Activated CD4-positive, alpha-beta T cell treated with anti-CD3 and anti-CD28 coated beads, Interleukin-2, Interleukin-4, amounts not matched to agents 100 ng/mL and 50 ng/mL, durations not matched to agents 16 hours and 8 hours (primary cell): Measurements from ENCODE around the gene SACS.
"Not testable (repeated sequence)": the region's sequence is repeated elsewhere in the genome, so short reads cannot be mapped to it uniquely, and the experiment has no call there.

Experiments
- DNase-seq: peaks from one replicate; pipeline ENCODE4 v3.0.0-alpha.2; 2020; ENCODE audit warnings: low spot score

SACS gene

DNA sequence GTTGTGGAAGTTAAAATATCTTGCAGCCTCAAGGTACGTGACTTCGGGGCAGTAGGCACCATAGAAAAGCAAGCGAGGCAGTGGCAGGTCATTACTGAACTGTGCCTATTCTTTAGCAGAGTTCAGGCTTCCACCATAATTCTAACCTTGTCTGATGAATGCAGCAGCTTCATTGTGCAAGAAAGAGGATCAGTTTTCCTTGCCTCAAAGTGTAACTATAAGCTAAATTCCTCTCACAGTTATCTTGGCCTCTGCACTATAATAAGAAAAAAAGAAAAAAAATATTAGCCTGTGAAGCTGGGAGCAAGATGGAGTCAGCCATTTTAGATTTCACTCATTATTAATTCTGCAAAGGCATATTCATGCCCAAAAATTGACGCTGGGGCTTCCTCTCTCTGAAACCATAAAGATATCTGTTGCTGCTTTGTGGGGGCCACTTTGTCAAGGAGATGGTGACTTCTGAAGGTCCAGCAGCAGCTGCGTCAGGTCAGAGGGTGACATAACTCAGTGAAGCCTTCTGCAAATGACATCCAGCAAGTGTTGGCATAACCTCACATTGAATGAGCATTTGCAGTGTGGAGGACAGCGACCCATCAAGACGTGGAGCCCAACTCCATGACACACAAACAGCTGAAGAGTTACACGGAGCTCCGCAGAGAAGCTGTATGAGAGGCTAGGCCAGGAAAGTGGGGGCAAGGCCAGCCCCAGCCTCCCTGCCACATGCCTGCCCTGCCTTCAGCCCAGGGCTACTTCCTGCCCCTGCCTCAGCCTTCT, 23.1 kb upstream of the SACS start:
- no peak for DNase-seq

DNA sequence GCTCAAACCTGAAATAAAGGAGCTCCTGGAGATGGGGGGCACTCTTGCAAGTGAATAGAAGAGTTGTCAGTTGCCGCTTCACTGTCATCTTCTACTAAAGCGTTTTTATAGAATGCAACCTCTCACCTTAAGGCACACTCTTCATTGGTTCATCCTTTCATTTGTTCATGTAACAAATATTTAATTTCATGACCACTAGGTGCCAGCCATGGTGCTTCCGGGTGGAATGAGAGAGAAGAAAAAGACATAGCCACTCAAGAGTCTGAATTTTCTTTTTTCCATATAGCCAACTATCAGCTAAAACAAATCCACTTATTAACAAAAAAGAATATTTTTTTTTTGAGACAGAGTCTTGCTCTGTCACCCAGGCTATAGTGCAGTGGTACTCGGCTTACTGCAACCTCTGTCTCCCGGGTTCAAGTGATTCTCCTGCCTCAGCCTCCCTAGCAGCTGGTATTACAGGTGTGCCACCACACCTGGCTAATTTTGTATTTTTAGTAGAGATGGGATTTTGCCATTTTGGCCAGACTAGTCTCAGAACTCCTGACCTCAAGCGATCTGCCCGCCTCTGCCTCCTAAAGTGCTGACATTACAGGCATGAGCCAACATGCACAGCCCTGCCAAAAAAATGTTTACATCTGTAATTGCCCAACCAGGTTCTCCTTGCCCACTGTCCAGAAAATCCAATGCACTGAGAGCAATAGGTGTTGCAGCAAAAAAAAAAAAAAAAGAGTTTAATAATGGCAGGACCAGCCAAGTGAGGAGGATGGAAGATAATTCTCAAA, 22.1 kb upstream of the SACS start:
- no peak for DNase-seq

DNA sequence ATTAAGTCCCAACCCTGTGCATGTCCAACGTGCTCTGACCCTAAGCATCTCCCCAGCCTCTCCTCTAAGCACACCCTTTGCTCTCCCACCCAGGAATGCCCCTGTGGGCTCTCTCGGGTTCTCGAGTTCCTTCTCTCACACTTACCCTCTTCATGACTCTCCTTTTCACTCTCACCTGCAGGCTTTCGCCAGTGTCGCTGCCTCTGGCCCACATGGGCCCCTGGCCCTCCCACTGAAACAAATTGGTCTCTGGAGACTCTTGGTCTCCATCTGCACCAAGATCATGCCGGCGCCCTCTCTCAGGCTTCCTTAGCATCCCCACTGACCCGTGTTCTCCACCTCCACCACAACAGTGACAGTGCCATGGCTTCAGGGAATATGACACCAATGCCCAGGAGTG, 19.6 kb upstream of the SACS start:
- DNase-seq, result no peak

DNA sequence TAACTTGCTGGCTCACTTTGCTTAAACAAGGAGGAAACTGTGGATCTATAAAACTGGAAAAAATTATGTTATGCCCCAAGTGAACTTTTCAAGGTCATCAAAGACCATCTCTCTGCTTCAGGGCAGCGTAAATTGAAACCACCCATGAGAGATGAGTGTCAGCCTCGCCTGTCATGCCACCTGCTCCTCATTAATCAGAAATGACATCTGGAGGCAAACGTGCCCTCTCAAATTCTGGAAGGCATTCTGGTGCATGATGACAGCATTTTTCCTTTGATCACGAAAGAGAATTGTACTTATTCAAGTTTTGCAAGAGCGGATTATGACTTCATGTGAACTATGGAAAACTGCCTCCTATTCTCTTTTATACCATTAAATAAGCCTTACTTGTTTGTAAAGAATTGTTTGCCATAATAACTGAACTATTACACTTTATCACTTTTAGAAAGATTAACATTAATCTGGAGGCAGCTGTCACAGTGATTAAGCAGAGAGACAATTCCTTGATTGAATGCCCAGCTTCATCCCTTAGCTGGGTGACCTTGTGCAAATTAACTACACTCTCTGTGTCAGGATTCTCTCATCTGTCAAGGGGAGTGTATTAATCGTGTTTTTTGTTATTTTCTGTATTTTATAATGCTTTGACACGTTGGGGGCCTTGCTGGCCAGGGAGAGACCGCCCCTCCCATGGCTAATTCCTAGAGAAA, 17.0 kb upstream of the SACS start:
- no peak for DNase-seq

DNA sequence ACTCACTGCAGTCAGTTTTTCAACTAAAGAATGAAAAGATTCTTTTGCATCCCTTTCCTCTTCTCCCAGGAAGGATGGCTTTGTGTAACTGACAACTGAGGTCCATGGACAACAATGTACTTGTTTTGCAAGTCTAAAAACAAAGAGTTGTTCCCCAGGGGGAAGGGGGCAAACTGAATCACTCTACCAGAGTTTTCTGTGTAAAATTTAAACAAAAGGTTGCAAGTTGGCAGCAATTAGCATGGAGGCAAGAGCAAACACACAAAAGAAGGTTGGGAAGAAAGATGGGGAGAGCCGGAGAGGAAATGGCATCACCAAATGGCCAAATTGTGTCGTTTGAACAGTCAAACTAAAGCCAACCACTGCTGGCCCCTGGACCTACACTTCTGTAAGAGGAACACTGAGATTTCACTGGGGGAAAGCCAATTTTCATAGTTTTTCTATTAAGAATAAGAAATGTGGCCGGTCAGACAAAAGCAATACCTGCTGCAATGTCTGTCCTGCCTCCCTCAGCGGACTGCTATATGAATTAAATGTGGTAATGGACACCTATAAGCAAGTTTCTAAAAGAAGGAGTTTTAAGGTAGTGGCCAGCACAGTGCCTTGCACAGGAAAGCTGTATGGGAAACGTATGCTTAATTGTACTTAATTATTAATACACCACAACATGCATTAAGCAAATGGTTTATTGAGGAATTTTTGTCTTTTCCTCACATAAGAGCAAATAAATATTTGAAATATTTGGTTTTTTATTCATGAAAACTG, 16.1 kb upstream of the SACS start:
- DNase-seq, result no peak

DNA sequence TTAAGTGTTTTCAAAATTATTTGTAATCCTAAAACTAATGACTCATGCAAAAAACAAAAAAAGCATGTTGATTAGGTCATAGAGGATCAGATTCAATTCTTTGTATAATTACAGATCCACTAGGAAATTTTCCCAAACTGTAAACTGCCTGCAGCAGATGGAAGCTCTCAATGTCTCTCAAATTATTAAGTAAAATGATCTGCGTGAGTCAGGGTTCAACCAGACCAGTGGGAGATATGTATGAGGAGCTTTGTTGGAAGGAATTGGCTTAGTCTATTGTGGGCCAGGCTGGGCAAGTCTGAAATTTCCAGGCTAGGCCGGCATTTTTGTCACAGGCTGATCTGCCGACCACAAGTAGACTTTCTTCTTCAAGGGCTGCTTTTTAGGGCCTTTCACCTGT, 14.4 kb upstream of the SACS start:
- no peak for DNase-seq

DNA sequence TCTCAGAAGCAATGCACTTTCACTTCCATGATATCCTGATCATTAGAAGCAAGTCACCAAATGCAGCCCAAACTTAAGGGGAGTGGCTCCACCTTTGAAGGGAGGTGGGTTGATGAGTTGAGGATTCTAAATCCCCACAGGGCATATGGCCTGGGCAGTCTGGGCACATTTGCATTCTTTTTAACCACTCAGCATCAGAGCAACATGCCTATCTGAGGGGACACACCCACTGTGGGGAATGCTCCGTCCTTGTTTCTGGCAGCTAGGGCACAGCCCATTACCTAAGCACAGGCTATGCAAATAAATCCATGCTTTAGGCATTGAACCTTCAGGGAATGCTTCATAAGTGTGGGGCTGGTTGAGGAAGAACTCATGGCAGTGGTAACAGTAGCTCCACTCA, 12.3 kb upstream of the SACS start:
- no peak for DNase-seq

DNA sequence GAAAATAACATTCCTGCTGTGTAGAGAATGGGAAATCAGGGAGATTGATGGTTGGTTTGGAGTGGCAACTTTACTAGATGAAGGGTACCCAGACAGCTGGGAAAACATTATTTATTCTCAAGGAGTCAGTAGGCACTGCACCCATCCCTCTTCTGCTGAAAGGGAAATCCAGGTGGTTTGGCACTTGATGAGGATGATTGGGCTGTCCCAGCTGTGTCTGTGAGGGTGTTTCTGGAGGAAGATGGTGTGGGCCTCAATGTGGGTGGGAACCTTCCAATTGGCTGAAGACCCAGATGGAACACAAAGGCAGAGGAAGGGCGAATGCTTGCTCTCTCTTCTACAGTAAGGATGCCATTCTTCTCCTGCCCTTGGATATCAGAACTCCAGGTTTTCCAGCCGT, 10.4 kb upstream of the SACS start:
- DNase-seq, result no peak

DNA sequence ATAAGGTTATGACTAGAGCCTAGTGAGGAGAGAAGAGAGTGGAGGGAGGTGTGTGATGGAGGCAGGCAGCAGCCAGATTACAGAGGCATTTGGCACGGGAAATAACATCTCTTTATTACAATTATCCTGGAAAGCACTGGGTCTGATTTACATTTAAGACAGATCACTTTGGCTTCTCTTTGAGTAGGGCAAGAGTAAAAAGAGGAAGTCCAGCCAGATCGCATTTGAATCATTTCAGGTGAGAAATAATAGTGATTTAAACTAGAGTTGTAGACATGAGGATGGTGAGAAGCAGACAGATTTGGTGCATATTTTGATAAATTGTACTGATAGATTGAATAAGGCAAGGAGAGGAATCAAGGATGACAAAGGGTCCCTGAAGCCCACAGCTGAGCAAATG, 9.6 kb upstream of the SACS start:
- no peak for DNase-seq

DNA sequence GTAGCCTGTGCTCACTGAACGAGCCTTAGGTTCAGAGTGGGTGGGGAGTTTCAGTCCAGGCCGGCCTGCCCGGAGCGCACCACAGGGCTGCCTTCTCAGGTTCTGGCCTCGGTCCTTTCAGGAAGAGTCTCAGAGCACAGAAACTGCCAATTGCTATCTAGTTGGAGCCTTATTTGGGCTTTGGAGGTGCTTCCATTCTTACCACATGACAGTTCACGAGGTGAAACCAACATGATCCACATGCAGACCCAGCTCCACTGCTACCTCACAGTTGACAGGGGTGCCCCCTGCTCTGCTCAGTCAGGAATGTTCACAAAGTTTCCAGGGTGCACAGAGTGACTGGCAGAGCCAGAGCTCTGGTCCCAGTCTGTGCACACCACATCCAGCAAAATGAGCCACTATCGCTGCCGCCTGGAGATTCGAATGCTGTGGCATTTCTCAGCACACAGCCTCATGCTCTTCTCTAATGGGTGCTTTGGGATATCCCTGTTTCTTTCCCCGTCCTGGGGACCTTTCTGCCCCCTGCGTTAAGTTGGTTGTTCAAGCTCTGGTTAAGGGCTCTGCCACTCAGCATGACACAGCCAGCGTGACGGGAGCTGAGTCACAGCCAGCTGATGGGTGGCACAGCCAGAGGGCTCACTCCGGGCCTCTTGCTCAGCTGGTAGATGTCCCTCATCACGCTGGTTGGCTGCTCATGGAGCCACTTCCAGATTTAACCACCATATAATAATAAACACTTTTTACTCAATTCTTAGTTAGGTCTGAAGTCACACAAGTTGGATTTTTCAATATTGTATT, 7.5 kb upstream of the SACS start:
- no peak for DNase-seq

DNA sequence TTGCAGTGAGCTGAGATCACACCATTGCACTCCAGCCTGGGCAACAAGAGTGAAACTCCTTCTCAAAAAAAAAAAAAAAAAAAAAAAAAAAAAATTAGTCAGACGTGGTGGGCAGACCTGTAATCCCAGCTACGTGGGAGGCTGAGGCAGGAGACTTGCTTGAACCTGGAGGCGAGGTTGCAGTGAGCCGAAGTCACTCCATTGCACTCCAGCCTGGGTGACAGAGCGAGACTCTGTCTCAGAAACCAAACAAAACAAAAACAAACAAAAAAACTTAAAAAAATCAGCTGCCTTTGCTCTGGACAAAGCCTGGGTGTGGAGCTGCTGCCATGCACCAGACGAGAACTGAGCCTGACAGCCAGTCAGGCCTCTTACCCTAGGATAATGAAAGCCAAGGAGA, 6.8 kb upstream of the SACS start:
- DNase-seq, result not testable (repeated sequence)

DNA sequence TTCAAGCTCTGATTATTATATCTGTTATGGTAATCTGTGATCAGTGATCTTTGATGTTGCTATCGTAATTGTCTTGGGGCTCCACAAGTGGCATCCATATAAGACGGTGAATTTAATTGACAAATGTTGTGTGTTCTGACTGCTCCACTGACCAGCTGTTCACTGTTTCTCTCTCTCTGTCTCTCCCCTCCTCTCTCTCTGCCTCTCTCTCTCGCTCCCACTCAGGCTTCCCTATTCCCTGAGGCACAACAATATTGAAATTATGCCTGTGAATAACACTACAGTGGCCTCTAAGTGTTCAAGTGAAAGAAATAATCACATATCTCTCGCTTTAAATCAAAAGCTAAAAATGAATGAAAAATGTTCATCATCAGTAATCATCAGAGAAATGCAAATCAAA, 4.4 kb upstream of the SACS start:
- no peak for DNase-seq

DNA sequence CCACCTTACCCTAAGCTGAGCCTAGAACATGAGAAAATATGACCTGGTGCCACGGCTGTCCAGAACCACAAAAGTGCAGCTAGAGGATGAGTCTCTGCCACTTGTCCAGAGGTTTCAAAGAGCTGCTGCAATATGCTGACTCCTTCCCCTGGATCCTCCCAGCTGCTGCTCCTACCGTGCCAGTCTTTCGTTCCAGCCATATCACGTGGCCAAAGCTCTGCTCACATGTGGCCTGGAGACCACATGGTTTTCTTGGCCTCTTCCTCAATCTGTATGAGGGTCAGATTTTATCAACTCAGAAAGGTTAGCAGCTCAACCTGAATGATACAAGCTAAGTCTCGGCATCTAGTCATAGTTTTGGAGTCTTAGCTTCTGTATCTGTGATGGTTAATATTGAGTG, 3.2 kb upstream of the SACS start:
- no peak for DNase-seq

DNA sequence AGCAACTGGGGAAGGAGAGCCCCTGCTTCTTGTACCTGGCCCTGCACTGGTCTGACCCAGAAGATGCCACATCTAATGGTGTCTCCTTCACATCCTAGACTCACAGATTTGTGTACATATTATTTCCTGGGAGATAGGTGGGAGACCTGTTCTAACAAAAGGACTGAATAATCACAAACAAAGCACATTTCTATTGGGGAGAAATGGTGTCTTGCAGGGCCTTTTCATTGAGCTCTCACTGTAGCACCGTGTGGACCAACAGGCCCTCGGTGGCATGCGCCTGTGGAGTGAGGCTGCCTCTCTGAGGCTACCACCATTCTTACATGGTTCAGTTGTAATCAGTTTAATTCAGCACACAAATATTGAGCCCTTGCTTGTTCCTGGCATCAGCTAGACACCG, 989 bp upstream of the SACS start:
- DNase-seq, result no peak

DNA sequence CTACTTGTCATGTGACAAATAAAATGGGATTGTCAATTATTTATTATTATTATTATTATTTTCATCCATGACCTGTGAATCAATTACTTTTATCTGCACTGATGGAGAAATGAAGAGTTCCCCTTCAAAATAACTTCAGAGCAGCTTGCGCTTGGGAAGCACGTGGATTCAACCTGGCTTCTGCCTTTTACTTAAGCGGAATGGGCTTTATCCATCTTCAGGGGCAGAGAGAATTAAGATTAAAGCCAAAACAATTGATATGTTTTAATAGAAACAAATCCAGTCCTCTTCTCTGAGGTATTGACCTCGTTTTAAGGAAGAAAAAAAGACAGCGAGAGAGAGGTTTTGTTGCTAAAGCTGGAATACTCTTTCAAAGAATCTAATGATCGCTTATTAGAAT, 876 bp downstream of the SACS start:
- no peak for DNase-seq

DNA sequence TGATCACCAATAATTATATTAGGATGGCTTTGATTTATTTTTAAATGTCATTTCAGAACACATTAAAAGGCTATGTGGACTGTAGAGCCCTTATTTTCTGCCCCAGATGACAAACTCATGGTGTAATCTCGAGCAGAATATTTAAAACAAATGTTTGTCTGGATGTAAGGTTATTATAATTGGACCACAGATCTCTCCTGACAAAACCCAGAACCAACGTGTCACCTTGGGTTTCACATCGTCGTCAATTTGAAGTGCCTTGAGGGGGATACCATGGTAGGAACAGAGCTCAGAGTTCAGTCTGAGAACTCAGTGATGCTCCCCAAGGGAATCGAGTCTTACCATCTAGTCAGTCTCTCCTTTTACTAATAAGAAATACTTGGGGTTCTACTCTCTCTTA, 2.8 kb downstream of the SACS start:
- no peak for DNase-seq

DNA sequence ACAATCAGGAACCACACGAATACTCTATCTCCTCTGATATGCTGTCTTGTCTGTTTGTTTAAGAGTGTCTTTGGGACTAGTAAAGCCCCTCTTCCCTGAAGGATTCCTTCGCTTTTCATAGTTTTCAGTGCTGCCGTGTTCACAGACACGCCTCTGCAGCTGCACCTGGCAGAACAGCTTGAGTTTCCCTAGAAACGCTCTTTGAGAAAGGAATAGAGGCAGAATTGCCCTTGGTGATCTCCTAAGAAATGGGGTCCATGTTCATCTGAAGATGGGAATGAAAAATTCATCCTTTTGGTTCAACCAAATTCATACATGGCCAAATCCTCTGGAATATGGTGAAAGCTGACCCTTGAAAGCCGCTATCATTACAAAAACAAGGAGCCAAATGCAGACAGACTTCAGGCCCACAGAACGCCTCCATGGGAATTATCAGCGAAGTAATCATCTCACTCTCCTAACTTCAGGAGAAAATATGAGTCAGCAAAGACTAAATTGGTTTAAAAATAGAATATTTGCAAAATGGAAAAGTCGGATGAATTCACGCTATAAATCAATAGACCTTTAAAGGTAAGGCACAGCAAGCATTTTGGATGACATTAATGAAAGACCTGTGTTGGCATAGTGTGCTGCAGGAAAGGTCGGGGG, 5.5 kb downstream of the SACS start:
- no peak for DNase-seq

DNA sequence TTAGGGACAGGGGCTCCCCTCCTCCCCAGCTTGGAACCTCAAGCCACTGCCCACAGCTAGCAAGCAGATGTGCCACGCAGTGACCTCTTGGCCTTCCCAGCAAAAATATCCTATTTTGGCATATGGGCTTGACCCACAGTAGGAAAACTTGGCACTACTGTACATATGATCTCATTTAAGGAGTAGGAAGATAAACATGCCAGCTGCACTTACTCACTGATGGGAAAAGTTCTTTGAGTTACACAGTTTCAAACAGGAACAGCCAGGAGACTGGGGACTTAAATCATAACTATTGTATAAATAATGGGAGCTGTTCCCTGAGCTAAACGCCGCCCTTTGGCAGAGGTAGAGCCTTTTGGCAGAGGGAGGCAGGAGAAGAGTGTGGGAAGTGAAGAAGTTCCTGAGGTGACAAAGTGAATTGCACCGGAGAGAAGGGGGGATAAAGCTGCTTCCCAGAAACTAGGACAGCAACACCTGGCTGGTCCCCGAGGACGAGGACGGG, 6.1 kb downstream of the SACS start:
- DNase-seq, result no peak

DNA sequence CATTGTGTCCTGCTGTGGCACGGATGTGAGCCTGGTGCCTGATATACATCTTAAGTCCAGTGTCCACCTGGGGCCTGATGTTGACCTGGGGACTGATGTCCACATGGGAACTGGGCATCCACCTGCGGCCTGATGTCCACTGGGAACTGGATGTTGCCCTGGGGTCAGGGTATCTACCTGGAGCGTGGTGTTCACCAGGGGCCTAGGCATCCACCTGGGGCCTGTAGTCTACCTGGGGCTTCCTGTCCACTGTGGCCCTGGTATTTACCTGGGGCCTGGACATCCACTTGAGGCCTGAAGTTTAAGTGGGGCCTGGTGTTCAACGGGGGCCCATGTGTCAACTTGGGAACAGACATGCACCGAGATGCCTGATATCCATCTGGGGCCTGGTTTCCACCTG, 11.9 kb downstream of the SACS start:
- no peak for DNase-seq

DNA sequence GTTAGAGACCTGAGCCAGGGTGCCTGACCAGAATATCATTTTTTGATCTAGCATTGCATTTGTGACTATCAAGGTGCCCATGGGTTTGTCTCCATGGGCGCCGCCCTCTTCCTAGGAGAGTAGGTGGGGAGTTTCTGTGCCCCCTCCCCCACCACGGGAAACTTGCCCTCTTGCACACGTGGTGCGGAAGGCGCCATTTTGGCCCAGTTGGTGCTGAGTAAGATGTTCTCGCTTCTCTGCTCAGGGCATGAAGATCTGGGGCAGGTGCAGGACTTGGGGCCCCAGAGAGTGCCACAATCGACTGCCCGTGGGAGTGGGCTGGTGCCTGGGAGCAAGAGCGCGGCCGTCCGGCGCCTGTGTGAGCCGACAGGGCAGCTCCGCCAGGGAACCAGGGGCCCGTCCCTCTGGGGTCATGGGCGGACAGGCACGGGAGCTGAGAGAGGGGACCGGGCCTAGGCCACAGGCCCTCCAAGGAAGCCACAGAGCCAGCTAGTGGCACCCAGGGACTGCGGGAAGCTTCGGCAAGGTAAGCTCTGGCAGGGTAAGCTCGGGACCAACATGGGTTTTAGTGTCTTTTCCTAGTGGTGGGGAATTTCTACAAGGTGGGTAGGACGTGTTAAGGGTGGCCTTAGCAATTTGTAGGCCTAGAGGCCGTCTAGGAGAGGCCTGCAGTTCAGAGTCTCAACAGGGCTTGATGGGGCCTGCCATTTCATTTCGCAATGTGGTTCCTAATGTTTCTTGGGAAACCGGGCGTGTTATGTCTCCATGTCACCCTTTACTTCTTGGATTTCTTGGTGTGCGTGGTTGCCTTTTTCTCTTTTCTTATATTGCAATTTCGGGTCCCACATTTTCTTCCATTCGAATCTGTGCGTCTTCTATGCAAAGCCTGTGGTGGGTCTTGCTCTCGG, 14.5 kb downstream of the SACS start:
- DNase-seq, result no peak
